HL-60 (cell line): ENCODE measurements around the gene FIBP.

Source experiments
- DNase-seq, 2 experiments: peaks; one replicate each; pipeline ENCODE4 v3.0.0-alpha.2; 2010 to 2020; ENCODE audit warnings: low read depth in 1 of 2, low spot score in 1 of 2
- H3K27ac ChIP-seq: fragments of 250-450 bp; sonication (Bioruptor Pico); replicated peaks from 2 replicates; pipeline ENCODE4 v1.5.1; 2020; ENCODE audit warnings: mild to moderate bottlenecking, moderate library complexity
- H3K27me3 ChIP-seq: fragments of 250-450 bp; sonication (Bioruptor Pico); 2 replicates; pipeline ENCODE4 v1.5.1; 2021; ENCODE audit warnings: mild to moderate bottlenecking, moderate library complexity; ENCODE audit not compliant: insufficient read depth, poor library complexity, severe bottlenecking
- H3K4me3 ChIP-seq: replicated peaks from 2 replicates; pipeline ENCODE4 v1.5.1; 2011; ENCODE audit warnings: mild to moderate bottlenecking, control low read depth, low read length; ENCODE audit not compliant: insufficient read depth
- CTCF ChIP-seq: IDR thresholded peaks from one replicate; pipeline ENCODE4 v1.5.1; 2011; ENCODE audit warnings: low read length, control low read depth, inconsistent platforms; ENCODE audit not compliant: insufficient read depth
- GABPA ChIP-seq: IDR thresholded peaks from 2 replicates; pipeline ENCODE4 v1.6.1; 2012; ENCODE audit warnings: low read depth
- POLR2AphosphoS5 ChIP-seq: IDR thresholded peaks from 2 replicates; pipeline ENCODE4 v1.6.1; 2012; ENCODE audit warnings: low read depth
- REST ChIP-seq: IDR thresholded peaks from 2 replicates; pipeline ENCODE4 v1.6.1; 2012; ENCODE audit warnings: low read depth; ENCODE audit not compliant: insufficient replicate concordance
- SPI1 ChIP-seq: IDR thresholded peaks from 2 replicates; pipeline ENCODE4 v1.6.1; 2012; ENCODE audit warnings: low read depth, mild to moderate bottlenecking, borderline replicate concordance

FIBP gene

GRCh38 chr11:65890324-65891218, 2.3 kb upstream of the FIBP start, which contains the start of gene CCDC85B:
Gene CCDC85B, plus strand, starts transcription at chr11:65890673. Its CDS starts 111 bp downstream, at chr11:65890784.
- peak within 1 kb of the TSS; percentile 76 for H3K27ac ChIP-seq
- peak within 1 kb of the TSS; percentile 83 for H3K4me3 ChIP-seq
- peak; percentile 96 to 97 for DNase-seq
- TF ChIP-seq GABPA (no peak), POLR2AphosphoS5 (peak; percentile 92), REST (peak; percentile 66), SPI1 (no peak), CTCF (no peak)
- H3K27me3 ChIP-seq = no peaks in the 10 kb centered on the region

DNA sequence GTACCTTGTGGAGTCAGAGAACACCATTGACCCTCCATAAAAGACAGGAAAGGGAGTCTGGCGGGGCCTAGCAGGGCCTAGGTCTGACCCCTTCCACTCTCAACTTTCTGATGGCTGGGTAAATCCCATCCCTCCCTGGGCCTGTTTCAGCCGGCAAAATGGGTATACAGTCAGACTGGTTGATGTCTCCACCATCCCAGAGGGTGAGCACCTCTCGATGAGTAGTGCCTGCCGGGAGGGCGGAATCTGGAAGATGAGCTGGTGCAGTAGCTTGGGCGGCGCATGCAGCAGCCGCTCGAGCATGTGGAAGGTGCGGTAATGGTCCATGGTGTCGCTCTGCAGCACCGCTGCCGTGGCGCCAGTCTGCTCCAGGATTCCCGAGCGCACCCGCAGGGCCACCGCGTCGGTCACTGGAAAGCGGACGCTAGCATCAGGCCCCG, 528 bp downstream of the FIBP start:
- TF ChIP-seq GABPA = no peak
- TF ChIP-seq CTCF = no peak
- no peak for TF ChIP-seq POLR2AphosphoS5
- TF ChIP-seq SPI1 = no peak
- TF ChIP-seq REST = no peak
- Histone ChIP-seq H3K27me3 (no peaks in the 10 kb centered on the region), H3K27ac (peak overlapping the region; percentile 72), H3K4me3 (peak overlapping the region; percentile 96)
- DNase-seq = no peak

GRCh38 chr11:65886826-65887722, 1.2 kb downstream of the FIBP start:
- Histone ChIP-seq H3K27ac (no peak overlapping the region), H3K4me3 (peak overlapping the region; percentile 96)
- DNase-seq = no peak

More at GRCh38 chr11:65886826-65887722, 1.2 kb downstream of the FIBP start:
- no peak for TF ChIP-seq REST
- TF ChIP-seq POLR2AphosphoS5 = no peak
- no peak for TF ChIP-seq CTCF
- no peak for TF ChIP-seq SPI1
- no peak for TF ChIP-seq GABPA
- H3K27me3 ChIP-seq = no peaks in the 10 kb centered on the region
